ENCODE measurements around the gene PRKCE. TPM values are rescaled to one million over a fixed set of nuclear protein-coding genes. Genes with fewer than 3 reads are reported as not detected.

The PRKCE gene
- total and polyA plus RNA-seq, 2 of the 8 experiments (the other 6 are each of a cell fraction or from before 2014, with no cell fraction given) = 0.54 to 2.1 TPM

- TF ChIP-seq CHD7 (IDR thresholded peaks at IDR 0.05; ENCODE audit: insufficient replicate concordance, low read length) = no peak
- no peak for TF ChIP-seq POLR2A (IDR thresholded peaks at IDR 0.05; ENCODE audit: control extremely low read depth in 1 of 2, low read depth in 2 of 2, low read length in 2 of 2)
These were observed 492.8 kb downstream of the PRKCE start (continued) for GRCh38 chr2:46144133-46144800.
